MM.1S (cell line): ENCODE measurements around the gene SPATS2.

Experiments used
- CTCF ChIP-seq: fragments of 300-600 bp; sonication (generic); IDR thresholded peaks from 2 replicates; pipeline ENCODE4 v1.5.1; 2016; ENCODE audit warnings: antibody characterized with exemption, low read length, mixed read lengths
- EZH2 ChIP-seq: fragments of 300-600 bp; sonication (generic); optimal IDR thresholded peaks from 2 replicates; pipeline ENCODE3; 2017; ENCODE audit warnings: low read depth, mild to moderate bottlenecking, antibody characterized with exemption, low read length, mixed read lengths

- TF ChIP-seq CTCF, result no peak
- TF ChIP-seq EZH2, result no peak
Measured at GRCh38 chr12:49366096-49366651, 1.1 kb upstream of the SPATS2 start.
